Measurements from ENCODE around the gene KEAP1.
A peak's percentile ranks its signal among the peaks of the same experiment; 100 is the strongest.
"Not testable (repeated sequence)": the region's sequence is repeated elsewhere in the genome, so short reads cannot be mapped to it uniquely, and the experiment has no call there.

The KEAP1 gene

GRCh38 chr19:10499550-10500246 lies 3.5 kb downstream of the KEAP1 start:
- in situ Hi-C loops (cut with MboI; ENCODE audit: low sequenced_read_pairs), result no loop called here
- no peak overlapping the region for H3K4me3 ChIP-seq
- H3K27me3 ChIP-seq (ENCODE audit: low read depth), result no peaks in the 10 kb centered on the region
- H3K4me1 ChIP-seq, result peaks cover 11% of the 10 kb centered on the region
- H3K36me3 ChIP-seq (replicated peaks), result peaks cover 62% of the 10 kb centered on the region
- no peak for DNase-seq (ENCODE audit: low spot score in 2 of 2)
- H3K9me3 ChIP-seq, result no peaks in the 10 kb centered on the region

DNA sequence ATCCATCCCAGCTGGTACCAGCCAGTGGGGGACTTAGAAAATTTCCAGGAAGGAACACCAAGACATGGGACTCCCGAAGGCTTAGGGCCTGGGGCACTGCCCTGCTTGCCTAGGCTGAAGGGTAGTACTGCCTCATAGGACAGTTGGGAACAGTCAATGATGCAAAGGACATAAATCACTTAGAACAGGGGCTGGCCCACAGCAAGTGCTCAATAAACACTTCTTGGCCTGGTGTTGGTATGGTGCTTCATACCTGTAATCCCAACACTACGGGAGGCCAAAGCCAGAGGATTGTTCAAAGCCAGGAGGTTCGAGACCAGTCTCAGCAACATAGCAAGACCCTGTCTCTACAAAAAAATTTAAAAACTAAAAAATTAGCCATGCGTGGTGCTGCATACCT lies 5.8 kb downstream of the KEAP1 start:
- no peak overlapping the region for H3K4me3 ChIP-seq
- no peaks in the 10 kb centered on the region for H3K9me3 ChIP-seq
- peaks cover 68% of the 10 kb centered on the region for H3K36me3 ChIP-seq (replicated peaks)
- no peak for DNase-seq (ENCODE audit: low spot score in 2 of 2)
- peaks cover 11% of the 10 kb centered on the region for H3K4me1 ChIP-seq
- H3K27me3 ChIP-seq (ENCODE audit: low read depth), result no peaks in the 10 kb centered on the region
- in situ Hi-C loops (cut with MboI; ENCODE audit: low sequenced_read_pairs), result no loop called here

GRCh38 chr19:10491472-10492047 lies 11.6 kb downstream of the KEAP1 start:
- H3K27me3 ChIP-seq (ENCODE audit: low read depth), result no peaks in the 10 kb centered on the region
- in situ Hi-C loops (cut with MboI; ENCODE audit: low sequenced_read_pairs), result no loop called here
- peaks cover 78% of the 10 kb centered on the region for H3K36me3 ChIP-seq (replicated peaks)
- H3K4me1 ChIP-seq, result no peaks in the 10 kb centered on the region
- H3K9me3 ChIP-seq, result no peaks in the 10 kb centered on the region
- no peak overlapping the region for H3K4me3 ChIP-seq
- no peak for DNase-seq (ENCODE audit: low spot score in 2 of 2)

GRCh38 chr19:10486551-10486950 lies 16.6 kb downstream of the KEAP1 start:
- no peak for DNase-seq (ENCODE audit: low spot score in 2 of 2)
- in situ Hi-C loops (cut with MboI; ENCODE audit: low sequenced_read_pairs), result no loop called here
- Histone ChIP-seq H3K36me3 (replicated peaks) (peaks cover 70% of the 10 kb centered on the region), H3K4me1 (no peaks in the 10 kb centered on the region), H3K27me3 (ENCODE audit: low read depth) (no peaks in the 10 kb centered on the region), H3K9me3 (no peaks in the 10 kb centered on the region), H3K4me3 (no peak overlapping the region)

- Histone ChIP-seq H3K4me1 (no peaks in the 10 kb centered on the region), H3K4me3 (no peak overlapping the region), H3K9me3 (no peaks in the 10 kb centered on the region), H3K27me3 (ENCODE audit: low read depth) (no peaks in the 10 kb centered on the region), H3K36me3 (replicated peaks) (peaks cover 6% of the 10 kb centered on the region; the same call in 1 of the 2 replicates)
- in situ Hi-C loops (cut with MboI; ENCODE audit: low sequenced_read_pairs), result no loop called here
- DNase-seq (ENCODE audit: low spot score in 2 of 2), result peak in 1 of 2 experiments; percentile 71
Measured at GRCh38 chr19:10478903-10479384, 24.2 kb downstream of the KEAP1 start.

GRCh38 chr19:10478476-10478875 lies 24.7 kb downstream of the KEAP1 start:
- Histone ChIP-seq H3K4me3 (no peak overlapping the region), H3K9me3 (no peaks in the 10 kb centered on the region), H3K36me3 (replicated peaks) (peaks cover 3% of the 10 kb centered on the region; the same call in 1 of the 2 replicates), H3K4me1 (no peaks in the 10 kb centered on the region), H3K27me3 (ENCODE audit: low read depth) (no peaks in the 10 kb centered on the region)
- no peak for DNase-seq (ENCODE audit: low spot score in 2 of 2)
- in situ Hi-C loops (cut with MboI; ENCODE audit: low sequenced_read_pairs), result no loop called here

DNA sequence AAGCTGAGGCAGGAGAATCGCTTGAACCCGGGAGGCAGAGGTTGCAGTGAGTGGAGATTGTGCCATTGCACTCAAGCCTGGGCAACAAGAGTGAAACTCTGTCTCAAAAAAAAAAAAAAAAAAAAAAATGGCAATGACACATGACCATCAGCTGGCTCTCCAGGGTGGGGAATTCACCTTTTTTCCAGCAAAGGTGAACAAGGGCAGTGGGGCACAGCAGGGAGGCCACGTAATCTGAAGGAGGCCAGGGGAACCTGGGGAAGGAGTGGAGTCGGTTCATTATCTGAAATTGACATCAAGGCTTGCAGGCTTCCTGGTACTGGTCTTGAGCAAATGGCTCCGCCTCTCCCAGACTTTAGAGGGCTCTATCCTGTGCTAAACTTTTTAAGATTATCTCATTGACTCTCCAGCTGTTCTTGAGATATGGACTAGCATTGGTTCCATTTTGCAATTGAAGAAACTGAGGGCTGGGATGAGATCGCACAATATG lies 28.1 kb downstream of the KEAP1 start:
- DNase-seq (ENCODE audit: low spot score in 2 of 2), result no peak
- in situ Hi-C loops (cut with MboI; ENCODE audit: low sequenced_read_pairs), result no loop called here
- Histone ChIP-seq H3K4me1 (no peaks in the 10 kb centered on the region), H3K27me3 (ENCODE audit: low read depth) (no peaks in the 10 kb centered on the region), H3K9me3 (no peaks in the 10 kb centered on the region), H3K36me3 (replicated peaks) (no peaks in the 10 kb centered on the region), H3K4me3 (no peak overlapping the region)

DNA sequence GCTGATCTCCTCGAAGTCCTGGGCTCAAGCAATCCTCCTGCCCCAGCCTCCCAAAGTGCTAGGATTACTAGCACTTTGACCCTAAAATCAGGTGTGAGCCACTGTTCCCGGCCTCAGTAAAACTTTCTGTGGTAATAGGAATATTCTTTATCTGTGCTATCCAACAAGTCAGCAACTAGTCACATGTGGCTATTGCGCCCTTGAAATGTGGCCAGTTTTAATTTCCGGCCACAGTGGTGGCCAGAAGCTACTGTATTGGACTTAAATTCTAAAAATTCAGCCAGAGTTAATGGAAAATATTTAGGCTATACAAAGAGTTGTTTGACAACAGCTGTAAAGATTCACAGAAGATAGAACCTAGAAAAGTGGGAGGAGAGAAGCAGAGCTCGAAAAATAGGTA lies 30.0 kb downstream of the KEAP1 start:
- Histone ChIP-seq H3K9me3 (no peaks in the 10 kb centered on the region), H3K36me3 (replicated peaks) (no peaks in the 10 kb centered on the region), H3K4me3 (no peak overlapping the region), H3K4me1 (no peaks in the 10 kb centered on the region), H3K27me3 (ENCODE audit: low read depth) (no peaks in the 10 kb centered on the region)
- no peak for DNase-seq (ENCODE audit: low spot score in 2 of 2)
- in situ Hi-C loops (cut with MboI; ENCODE audit: low sequenced_read_pairs), result no loop called here

- H3K36me3 ChIP-seq (replicated peaks), result no peaks in the 10 kb centered on the region
- in situ Hi-C loops (cut with MboI; ENCODE audit: low sequenced_read_pairs), result no loop called here
- no peaks in the 10 kb centered on the region for H3K27me3 ChIP-seq (ENCODE audit: low read depth)
- H3K4me3 ChIP-seq, result no peak overlapping the region
- H3K4me1 ChIP-seq, result no peaks in the 10 kb centered on the region
- no peaks in the 10 kb centered on the region for H3K9me3 ChIP-seq
- DNase-seq (ENCODE audit: low spot score in 2 of 2), result peak; percentile 23 to 56
Measured at GRCh38 chr19:10471909-10472308, 31.2 kb downstream of the KEAP1 start.

DNA sequence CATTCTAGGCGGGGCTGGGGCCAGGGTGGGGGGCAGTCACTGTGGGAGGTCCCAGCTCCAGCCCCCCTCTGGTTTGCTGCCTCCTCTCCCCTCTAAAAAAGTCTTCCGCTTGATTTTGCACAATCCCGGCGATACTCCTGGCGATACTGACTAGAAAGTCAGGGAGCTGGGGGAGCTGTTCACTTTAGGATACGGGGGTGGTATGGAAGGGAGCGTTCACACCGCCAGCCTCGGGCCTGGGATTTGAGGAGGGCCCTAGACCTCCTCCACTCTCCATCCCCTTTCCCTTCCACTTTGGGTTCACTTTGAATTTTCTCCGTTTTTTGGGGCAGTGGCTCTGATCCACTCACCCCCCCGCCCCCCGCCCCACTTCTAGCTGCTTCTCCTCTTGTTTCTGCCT lies 35.0 kb downstream of the KEAP1 start:
- H3K9me3 ChIP-seq, result no peaks in the 10 kb centered on the region
- in situ Hi-C loops (cut with MboI; ENCODE audit: low sequenced_read_pairs), result no loop called here
- H3K4me3 ChIP-seq, result no peak overlapping the region
- no peak for DNase-seq (ENCODE audit: low spot score in 2 of 2)
- no peaks in the 10 kb centered on the region for H3K4me1 ChIP-seq
- H3K27me3 ChIP-seq (ENCODE audit: low read depth), result no peaks in the 10 kb centered on the region
- no peaks in the 10 kb centered on the region for H3K36me3 ChIP-seq (replicated peaks)

DNA sequence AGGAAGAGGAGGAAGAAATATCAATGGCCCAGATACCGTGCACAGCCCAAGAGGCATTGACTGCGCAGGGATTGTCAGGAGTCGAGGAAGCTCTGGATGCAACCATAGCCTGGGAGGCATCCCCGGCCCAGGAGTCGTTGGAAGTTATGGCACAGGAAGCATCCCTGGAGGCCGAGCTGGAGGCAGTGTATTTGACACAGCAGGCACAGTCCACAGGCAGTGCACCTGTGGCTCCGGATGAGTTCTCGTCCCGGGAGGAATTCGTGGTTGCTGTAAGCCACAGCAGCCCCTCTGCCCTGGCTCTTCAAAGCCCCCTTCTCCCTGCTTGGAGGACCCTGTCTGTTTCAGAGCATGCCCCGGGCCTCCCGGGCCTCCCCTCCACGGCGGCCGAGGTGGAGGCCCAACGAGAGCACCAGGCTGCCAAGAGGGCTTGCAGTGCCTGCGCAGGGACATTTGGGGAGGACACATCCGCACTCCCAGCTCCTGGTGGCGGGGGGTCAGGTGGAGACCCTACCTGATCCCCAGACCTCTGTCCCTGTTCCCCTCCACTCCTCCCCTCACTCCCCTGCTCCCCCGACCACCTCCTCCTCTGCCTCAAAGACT lies 36.0 kb downstream of the KEAP1 start:
- Histone ChIP-seq H3K4me3 (no peak overlapping the region), H3K9me3 (no peaks in the 10 kb centered on the region), H3K36me3 (replicated peaks) (no peaks in the 10 kb centered on the region), H3K27me3 (ENCODE audit: low read depth) (no peaks in the 10 kb centered on the region), H3K4me1 (no peaks in the 10 kb centered on the region)
- no peak for DNase-seq (ENCODE audit: low spot score in 2 of 2)
- in situ Hi-C loops (cut with MboI; ENCODE audit: low sequenced_read_pairs), result no loop called here

- Histone ChIP-seq H3K9me3 (no peaks in the 10 kb centered on the region), H3K4me3 (no peak overlapping the region), H3K4me1 (peaks cover 4% of the 10 kb centered on the region), H3K36me3 (replicated peaks) (no peaks in the 10 kb centered on the region), H3K27me3 (ENCODE audit: low read depth) (no peaks in the 10 kb centered on the region)
- DNase-seq (ENCODE audit: low spot score in 2 of 2), result no peak
- in situ Hi-C loops (cut with MboI; ENCODE audit: low sequenced_read_pairs), result no loop called here
Measured at GRCh38 chr19:10464456-10464855, 38.7 kb downstream of the KEAP1 start.

DNA sequence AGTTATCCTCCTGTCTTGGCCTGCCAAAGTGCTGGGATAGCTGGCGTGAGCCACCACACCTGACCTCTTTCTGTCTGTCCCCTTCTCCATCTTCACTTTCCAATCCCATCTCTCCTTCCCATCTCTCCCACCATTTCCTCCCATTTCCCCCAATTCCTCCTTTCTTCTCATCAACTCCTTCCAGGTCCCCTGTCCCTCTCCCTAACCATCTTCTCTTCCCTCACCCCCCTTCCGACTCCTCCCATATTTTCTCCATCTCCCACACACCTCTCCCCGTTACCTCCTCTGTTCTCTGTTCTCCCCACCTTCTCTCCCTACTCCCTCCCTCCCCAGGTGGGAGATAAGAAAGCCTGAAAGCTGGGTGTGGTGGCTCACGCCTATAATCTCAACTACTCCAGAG lies 40.6 kb downstream of the KEAP1 start:
- Histone ChIP-seq H3K9me3 (no peaks in the 10 kb centered on the region), H3K27me3 (ENCODE audit: low read depth) (no peaks in the 10 kb centered on the region), H3K4me3 (no peak overlapping the region), H3K4me1 (peaks cover 4% of the 10 kb centered on the region), H3K36me3 (replicated peaks) (no peaks in the 10 kb centered on the region)
- in situ Hi-C loops (cut with MboI; ENCODE audit: low sequenced_read_pairs), result no loop called here
- no peak for DNase-seq (ENCODE audit: low spot score in 2 of 2)

GRCh38 chr19:10462042-10462441 lies 41.1 kb downstream of the KEAP1 start:
- H3K4me1 ChIP-seq; H3K4me3 ChIP-seq; DNase-seq (ENCODE audit: low spot score in 2 of 2); in situ Hi-C loops (cut with MboI; ENCODE audit: low sequenced_read_pairs); H3K9me3 ChIP-seq; H3K36me3 ChIP-seq (replicated peaks); H3K27me3 ChIP-seq (ENCODE audit: low read depth): not testable (repeated sequence)
